Astrocyte of the spinal cord (primary cell): Measurements from ENCODE around the gene SYTL3.

Experiments used
- DNase-seq: peaks from one replicate; pipeline ENCODE4 v3.0.0; 2011; ENCODE audit warnings: low read depth, low spot score
- H3K4me3 ChIP-seq: 2 replicates; pipeline ENCODE4 v1.5.1; 2011; ENCODE audit warnings: low read depth, mild to moderate bottlenecking, low read length, moderate library complexity
- CTCF ChIP-seq: IDR thresholded peaks from 2 replicates; pipeline ENCODE4 v1.5.1; 2012; ENCODE audit warnings: low read depth, mild to moderate bottlenecking, low read length, inconsistent platforms
- in situ Hi-C: cut with HindIII; loops from 2 replicates; pipeline ENCODE4 v1.10.0; 2017; ENCODE audit warnings: low sequenced_read_pairs

Gene SYTL3

GRCh38 chr6:158795516-158795915 is 145.7 kb downstream of the SYTL3 start:
- no peak overlapping the region for H3K4me3 ChIP-seq
- in situ Hi-C loops = no loop called here

GRCh38 chr6:158796353-158796752 is 146.5 kb downstream of the SYTL3 start:
- no peak for DNase-seq
- H3K4me3 ChIP-seq = no peak overlapping the region
- in situ Hi-C loops = no loop called here
- TF ChIP-seq CTCF = no peak

More at GRCh38 chr6:158795516-158795915, 145.7 kb downstream of the SYTL3 start:
- no peak for DNase-seq
- no peak for TF ChIP-seq CTCF

DNA sequence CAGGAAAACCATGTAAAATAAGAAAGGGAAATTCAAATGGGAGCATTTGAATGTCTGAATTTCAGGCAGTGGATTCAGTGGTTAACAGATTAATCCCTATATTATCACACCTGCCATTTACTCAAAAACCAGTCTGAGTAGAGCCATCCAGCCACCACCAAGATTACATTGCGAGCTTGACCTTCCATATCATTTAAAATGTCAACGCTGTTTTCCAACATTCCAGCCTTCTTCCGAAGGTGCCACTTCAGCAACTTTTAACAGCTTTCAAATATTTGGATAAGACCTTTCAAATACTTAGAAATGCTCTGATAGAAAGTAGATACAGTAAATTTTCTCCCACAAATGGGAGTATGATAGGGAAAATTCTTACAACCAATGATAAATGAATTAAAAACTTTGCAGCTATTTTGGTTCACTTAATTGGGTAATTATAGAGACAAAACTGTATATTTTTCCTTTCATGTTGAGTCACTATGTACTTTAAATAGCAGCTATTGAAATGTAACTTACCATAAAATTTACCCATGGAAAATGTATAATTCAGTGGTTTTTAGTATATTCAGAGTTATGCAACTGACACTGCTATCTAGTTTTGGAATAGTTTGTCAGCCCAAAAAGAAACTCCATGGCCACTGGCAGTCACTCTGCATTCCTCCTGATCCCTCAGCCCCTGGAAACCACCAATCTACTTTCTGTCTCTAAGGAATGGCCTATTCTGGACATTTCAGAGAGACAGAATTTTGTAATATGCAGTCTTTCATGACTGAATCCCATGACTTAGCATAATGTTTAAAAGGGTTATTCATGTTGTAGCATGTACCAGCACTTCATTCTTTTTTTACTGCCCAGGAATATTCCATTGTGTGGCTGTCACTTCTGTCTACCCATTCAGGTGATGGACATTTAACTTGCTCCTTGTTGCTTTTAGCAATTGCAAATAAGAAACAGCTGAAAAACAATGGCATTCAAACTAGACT is 147.8 kb downstream of the SYTL3 start:
- no peak overlapping the region for H3K4me3 ChIP-seq
- peak; percentile 57 for DNase-seq
- in situ Hi-C loops = no loop called here
- no peak for TF ChIP-seq CTCF

- no peak overlapping the region for H3K4me3 ChIP-seq
- TF ChIP-seq CTCF = no peak
- in situ Hi-C loops = no loop called here
- DNase-seq = no peak
Observed at GRCh38 chr6:158798311-158798710, 148.5 kb downstream of the SYTL3 start.

- TF ChIP-seq CTCF = peak; percentile 14
- in situ Hi-C loops = no loop called here
- peak; percentile 46 for DNase-seq
- H3K4me3 ChIP-seq = no peak overlapping the region
Observed at GRCh38 chr6:158799051-158799792, 149.4 kb downstream of the SYTL3 start.

GRCh38 chr6:158801655-158802294 is 151.9 kb downstream of the SYTL3 start:
- no peak for TF ChIP-seq CTCF
- in situ Hi-C loops = no loop called here
- no peak for DNase-seq
- no peak overlapping the region for H3K4me3 ChIP-seq
